Mesenchymal stem cell (in vitro differentiated cells and primary cell): ENCODE data around the gene PRM2.
A peak's percentile ranks its signal among the peaks of the same experiment; 100 is the strongest.

Experiments used
- DNase-seq: peaks from one replicate; pipeline ENCODE4 v3.0.0-alpha.2; 2013
- H2AFZ ChIP-seq: one replicate; pipeline ENCODE4 v1.6.1; 2013; ENCODE audit warnings: low read depth, mild to moderate bottlenecking, control low read depth, inconsistent platforms, low read length, moderate library complexity
- H2AK5ac ChIP-seq: 2 replicates; pipeline ENCODE4 v1.6.1; 2013; ENCODE audit warnings: low read length, moderate library complexity, mild to moderate bottlenecking, inconsistent platforms; ENCODE audit not compliant: severe bottlenecking
- H2BK120ac ChIP-seq: one replicate; pipeline ENCODE4 v1.6.1; 2013; ENCODE audit warnings: low read depth, mild to moderate bottlenecking, inconsistent platforms, low read length, moderate library complexity
- H2BK12ac ChIP-seq, 2 experiments: one replicate each; pipeline ENCODE4 v1.6.1; 2013; ENCODE audit warnings: inconsistent platforms in 2 of 2, low read length in 2 of 2, mild to moderate bottlenecking in 2 of 2, moderate library complexity in 2 of 2, control low read depth in 1 of 2
- H2BK15ac ChIP-seq: one replicate; pipeline ENCODE4 v1.6.1; 2013; ENCODE audit warnings: mild to moderate bottlenecking, low read depth, inconsistent platforms; ENCODE audit not compliant: poor library complexity, severe bottlenecking
- H2BK5ac ChIP-seq: 2 replicates; pipeline ENCODE4 v1.6.1; 2013; ENCODE audit warnings: low read depth, mild to moderate bottlenecking, low read length, control low read depth, inconsistent platforms; ENCODE audit not compliant: poor library complexity, severe bottlenecking
- H3K14ac ChIP-seq, 2 experiments: one replicate each; pipeline ENCODE4 v1.6.1; 2013; ENCODE audit warnings: inconsistent platforms in 2 of 2, low read length in 2 of 2, control low read depth in 1 of 2, mild to moderate bottlenecking in 1 of 2, moderate library complexity in 1 of 2
- H3K18ac ChIP-seq, 2 experiments: one replicate each; pipeline ENCODE4 v1.6.1; 2013; ENCODE audit warnings: inconsistent platforms in 2 of 2, low read length in 2 of 2, control low read depth in 1 of 2, low read depth in 1 of 2, mild to moderate bottlenecking in 1 of 2
- H3K23ac ChIP-seq, 2 experiments: one replicate each; pipeline ENCODE4 v1.6.1; 2013; ENCODE audit warnings: inconsistent platforms in 2 of 2, low read length in 2 of 2, mild to moderate bottlenecking in 2 of 2, moderate library complexity in 2 of 2, control low read depth in 1 of 2
- H3K27ac ChIP-seq: 2 replicates; pipeline ENCODE4 v1.5.1; 2013; ENCODE audit warnings: mild to moderate bottlenecking, moderate library complexity, low read length, control low read depth, inconsistent platforms; ENCODE audit not compliant: poor library complexity, severe bottlenecking
- H3K27me3 ChIP-seq, 2 experiments: 2 replicates each; pipeline versions ENCODE4 v1.6.1 to v1.7.0; 2013; ENCODE audit warnings: low read length in 2 of 2, mild to moderate bottlenecking in 2 of 2, moderate library complexity in 2 of 2, control low read depth in 1 of 2, inconsistent platforms in 1 of 2; ENCODE audit not compliant: control insufficient read depth in 1 of 2, insufficient read depth in 1 of 2
- H3K36me3 ChIP-seq, 2 experiments: 2 replicates each; pipeline versions ENCODE4 v1.6.1 to v1.7.0; 2013; ENCODE audit warnings: low read length in 2 of 2, control low read depth in 1 of 2, inconsistent platforms in 1 of 2, low read depth in 1 of 2, mild to moderate bottlenecking in 1 of 2; ENCODE audit not compliant: insufficient read depth in 2 of 2, control insufficient read depth in 1 of 2
- H3K4ac ChIP-seq, 2 experiments: one replicate each; pipeline ENCODE4 v1.6.1; 2013; ENCODE audit warnings: inconsistent platforms in 2 of 2, low read length in 2 of 2, mild to moderate bottlenecking in 2 of 2, moderate library complexity in 2 of 2, control low read depth in 1 of 2, low read depth in 1 of 2
- H3K4me1 ChIP-seq: 2 replicates; pipeline ENCODE4 v1.6.1; 2013; ENCODE audit warnings: low read depth, low read length, control low read depth; ENCODE audit not compliant: control insufficient read depth, insufficient read depth
- H3K4me2 ChIP-seq: 2 replicates; pipeline ENCODE4 v1.6.1; 2013; ENCODE audit warnings: low read length, mild to moderate bottlenecking, inconsistent platforms; ENCODE audit not compliant: poor library complexity, severe bottlenecking
- H3K4me3 ChIP-seq, 2 experiments: 2 replicates each; pipeline versions ENCODE4 v1.5.1 to v1.7.0; 2013; ENCODE audit warnings: low read length in 2 of 2, mild to moderate bottlenecking in 2 of 2, control low read depth in 1 of 2, low read depth in 1 of 2; ENCODE audit not compliant: insufficient read depth in 1 of 2
- H3K79me1 ChIP-seq: replicated peaks from 2 replicates; pipeline ENCODE4 v1.6.1; 2013; ENCODE audit warnings: mild to moderate bottlenecking, control low read depth, low read length, inconsistent platforms; ENCODE audit not compliant: poor library complexity, severe bottlenecking
- H3K9ac ChIP-seq: 2 replicates; pipeline ENCODE4 v1.7.0; 2013; ENCODE audit warnings: mild to moderate bottlenecking, low read length, moderate library complexity
- H3K9me3 ChIP-seq: 2 replicates; pipeline ENCODE4 v1.7.0; 2013; ENCODE audit warnings: mild to moderate bottlenecking, low read length; ENCODE audit not compliant: control insufficient read depth
- H4K8ac ChIP-seq: one replicate; pipeline ENCODE4 v1.6.1; 2013; ENCODE audit warnings: inconsistent platforms, mild to moderate bottlenecking, low read length, moderate library complexity
- H4K91ac ChIP-seq: one replicate; pipeline ENCODE4 v1.6.1; 2013; ENCODE audit warnings: mild to moderate bottlenecking, low read length, inconsistent platforms
- WGBS: methylation state at CpG from one replicate; pipeline ENCODE4 v1.1.7; 2013; ENCODE audit warnings: mixed read lengths; 5-methylcytosine and 5-hydroxymethylcytosine counted together

The PRM2 gene

DNA sequence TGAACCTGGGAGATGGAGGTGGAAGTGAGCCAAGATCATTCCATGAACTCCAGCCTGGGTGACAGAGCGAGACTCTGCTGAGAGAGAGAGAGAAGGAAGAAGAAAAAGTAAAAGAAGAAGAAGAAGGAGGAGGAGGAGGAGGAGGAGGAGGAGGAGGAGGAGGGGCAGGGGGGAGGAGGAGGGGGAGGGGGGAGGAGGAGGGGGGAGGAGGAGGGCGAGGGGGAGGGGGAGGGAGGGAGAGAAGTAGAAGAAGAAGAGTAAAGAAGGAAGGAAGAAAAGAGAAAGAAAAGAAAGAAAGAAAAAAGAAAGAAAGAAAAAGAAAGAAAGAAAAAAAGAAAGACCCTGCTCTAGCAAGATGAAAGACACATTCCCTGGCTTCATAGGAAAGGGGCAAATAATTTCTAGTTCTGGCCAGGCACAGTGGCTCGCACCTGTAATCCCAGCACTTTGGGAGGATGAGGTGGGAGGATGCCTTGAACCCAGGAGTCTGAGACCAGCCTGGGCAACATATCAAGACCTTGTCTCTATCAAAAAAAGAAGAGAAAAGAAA, 43.9 kb downstream of the PRM2 start:
- Histone ChIP-seq H2BK120ac (no peak overlapping the region), H3K27ac (no peak overlapping the region), H3K4me3 (no peak overlapping the region), H4K8ac (no peak overlapping the region), H3K4me1 (peaks cover 2% of the 10 kb centered on the region), H2AK5ac (no peak overlapping the region), H3K9ac (no peak overlapping the region), H3K23ac (no peak overlapping the region), H3K14ac (no peak overlapping the region), H3K36me3 (no peaks in the 10 kb centered on the region), H2BK15ac (no peak overlapping the region), H2BK5ac (no peak overlapping the region), H3K27me3 (no peaks in the 10 kb centered on the region), H3K18ac (no peak overlapping the region), H3K4me2 (no peak overlapping the region), H2AFZ (no peak overlapping the region), H2BK12ac (no peak overlapping the region), H3K4ac (no peak overlapping the region), H3K79me1 (no peaks in the 10 kb centered on the region), H3K9me3 (no peaks in the 10 kb centered on the region), H4K91ac (no peak overlapping the region)
- 95% methylated on average over 1 of the region's 3 CpGs for WGBS
- no peak for DNase-seq

DNA sequence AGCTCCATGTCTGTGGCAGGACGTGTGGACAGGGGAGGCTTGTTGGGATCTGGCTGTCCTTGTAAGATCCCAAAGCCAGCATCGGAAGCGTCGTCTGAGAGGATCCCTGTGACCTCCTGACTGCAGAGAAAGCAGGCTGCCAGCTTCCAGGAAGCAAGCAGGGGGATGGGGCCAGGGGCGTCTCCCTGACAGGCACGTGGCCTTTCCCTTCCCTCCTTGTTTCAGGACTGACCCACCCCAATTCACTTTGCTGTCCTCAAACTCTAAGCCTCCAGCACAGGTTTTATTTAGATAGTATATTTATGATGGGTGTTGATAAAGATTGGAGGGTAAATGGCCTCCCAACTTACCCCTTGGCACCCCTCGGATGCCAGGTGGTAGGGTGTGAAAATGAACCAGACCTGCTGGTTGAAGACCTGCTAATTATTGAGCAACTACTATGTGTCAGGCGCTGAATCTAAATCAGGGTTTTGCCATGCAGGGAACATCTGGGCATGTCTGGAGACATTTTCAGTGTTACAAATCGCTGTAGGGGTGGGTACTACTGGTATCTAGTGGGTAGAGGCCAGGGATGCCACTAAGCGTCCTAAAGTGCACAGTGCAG, 44.8 kb downstream of the PRM2 start:
- no peak overlapping the region for H3K14ac ChIP-seq
- no peak overlapping the region for H2BK120ac ChIP-seq
- H3K36me3 ChIP-seq, result no peaks in the 10 kb centered on the region
- H3K4me1 ChIP-seq, result peaks cover 2% of the 10 kb centered on the region
- no peak overlapping the region for H2AK5ac ChIP-seq
- H3K4me3 ChIP-seq, result no peak overlapping the region
- no peaks in the 10 kb centered on the region for H3K79me1 ChIP-seq
- H3K27ac ChIP-seq, result no peak overlapping the region
- no peak overlapping the region for H2AFZ ChIP-seq
- no peak overlapping the region for H4K91ac ChIP-seq
- H4K8ac ChIP-seq, result peak overlapping the region; percentile 82
- 66% methylated on average over 9 of the region's 10 CpGs for WGBS
- no peak overlapping the region for H3K4me2 ChIP-seq
- no peaks in the 10 kb centered on the region for H3K27me3 ChIP-seq
- H3K9ac ChIP-seq, result no peak overlapping the region
- no peak overlapping the region for H2BK5ac ChIP-seq
- H3K23ac ChIP-seq, result no peak overlapping the region
- H3K4ac ChIP-seq, result peak overlapping the region in 1 of 2 experiments; percentile 15
- H2BK15ac ChIP-seq, result no peak overlapping the region
- H2BK12ac ChIP-seq, result peak overlapping the region in 1 of 2 experiments; percentile 3
- DNase-seq, result no peak
- H3K18ac ChIP-seq, result no peak overlapping the region
- H3K9me3 ChIP-seq, result no peaks in the 10 kb centered on the region

DNA sequence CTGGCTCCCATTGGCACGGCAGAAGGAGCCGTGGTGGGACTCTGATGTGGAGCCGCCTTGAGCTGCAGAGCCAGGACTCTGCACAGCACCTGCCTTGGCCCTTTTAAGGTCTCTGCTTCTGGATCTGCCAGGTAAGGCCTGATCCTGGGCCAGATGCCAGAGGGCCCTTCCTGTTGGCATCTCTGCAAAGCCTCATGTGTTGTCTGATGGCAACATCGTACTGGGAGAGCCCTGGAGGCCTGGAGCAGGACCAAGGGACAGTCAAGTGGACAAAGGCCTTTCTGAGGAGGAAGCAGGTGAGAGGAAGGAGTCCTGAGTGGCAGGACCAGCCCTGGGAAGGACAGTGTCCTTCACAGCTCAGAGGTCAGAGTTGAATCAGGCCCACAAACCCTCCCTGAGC, 46.4 kb downstream of the PRM2 start:
- no peak overlapping the region for H3K4me2 ChIP-seq
- H3K27ac ChIP-seq, result no peak overlapping the region
- H3K4me1 ChIP-seq, result peaks cover 2% of the 10 kb centered on the region
- H3K36me3 ChIP-seq, result no peaks in the 10 kb centered on the region
- H3K27me3 ChIP-seq, result no peaks in the 10 kb centered on the region
- no peak overlapping the region for H4K8ac ChIP-seq
- no peak overlapping the region for H2BK15ac ChIP-seq
- H2BK120ac ChIP-seq, result no peak overlapping the region
- no peak overlapping the region for H2BK5ac ChIP-seq
- 95% methylated on average over 4 of the region's 4 CpGs for WGBS
- DNase-seq, result no peak
- H4K91ac ChIP-seq, result no peak overlapping the region
- no peak overlapping the region for H3K23ac ChIP-seq
- no peak overlapping the region for H3K18ac ChIP-seq
- no peaks in the 10 kb centered on the region for H3K9me3 ChIP-seq
- no peak overlapping the region for H3K14ac ChIP-seq
- H3K4ac ChIP-seq, result no peak overlapping the region
- no peak overlapping the region for H2AFZ ChIP-seq
- no peak overlapping the region for H3K4me3 ChIP-seq
- no peak overlapping the region for H3K9ac ChIP-seq
- no peak overlapping the region for H2BK12ac ChIP-seq
- no peak overlapping the region for H2AK5ac ChIP-seq
- H3K79me1 ChIP-seq, result no peaks in the 10 kb centered on the region

GRCh38 chr16:11229432-11229831, 46.8 kb downstream of the PRM2 start:
- no peaks in the 10 kb centered on the region for H3K36me3 ChIP-seq
- H3K4me3 ChIP-seq, result no peak overlapping the region
- H2AFZ ChIP-seq, result no peak overlapping the region
- no peak overlapping the region for H3K14ac ChIP-seq
- peaks cover 3% of the 10 kb centered on the region for H3K4me1 ChIP-seq
- H4K91ac ChIP-seq, result no peak overlapping the region
- H3K27me3 ChIP-seq, result no peaks in the 10 kb centered on the region
- H2BK15ac ChIP-seq, result no peak overlapping the region
- no peak overlapping the region for H3K27ac ChIP-seq
- no peak overlapping the region for H3K18ac ChIP-seq
- no peak overlapping the region for H3K9ac ChIP-seq
- no peak for DNase-seq
- H2BK12ac ChIP-seq, result no peak overlapping the region
- H3K4ac ChIP-seq, result no peak overlapping the region
- no peaks in the 10 kb centered on the region for H3K79me1 ChIP-seq
- H3K23ac ChIP-seq, result no peak overlapping the region
- no peak overlapping the region for H2AK5ac ChIP-seq
- no peak overlapping the region for H4K8ac ChIP-seq
- H3K4me2 ChIP-seq, result no peak overlapping the region
- no peak overlapping the region for H2BK120ac ChIP-seq
- H3K9me3 ChIP-seq, result no peaks in the 10 kb centered on the region
- H2BK5ac ChIP-seq, result no peak overlapping the region
- WGBS, result 90% methylated on average over 5 of the region's 5 CpGs
